Measurements from ENCODE around the gene UBE4B.
"Not testable (repeated sequence)": the region's sequence is repeated elsewhere in the genome, so short reads cannot be mapped to it uniquely, and the experiment has no call there.

The UBE4B gene

DNA sequence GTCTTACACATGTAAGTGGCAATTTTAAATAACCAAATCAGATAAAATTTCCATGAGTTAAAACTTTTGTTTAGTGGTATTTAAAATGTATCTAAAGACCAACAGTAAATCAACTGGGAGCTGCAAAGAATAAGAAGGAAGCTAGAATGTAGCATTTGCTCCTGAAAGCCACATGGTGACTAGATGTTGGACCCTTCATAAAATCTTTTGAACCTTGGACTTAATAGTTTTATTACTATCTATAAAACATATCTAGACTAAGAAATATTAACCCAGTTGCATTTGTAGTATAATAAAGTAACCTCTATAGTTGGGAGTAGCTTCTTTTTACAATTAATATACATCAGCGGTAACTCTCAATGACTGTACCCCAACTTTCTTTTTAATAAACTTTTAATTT, 72.1 kb downstream of the UBE4B start:
- DNase-seq (ENCODE audit: extremely low spot score): no peak
- CTCF ChIA-PET: no interaction called here
- POLR2A ChIA-PET: no interaction called here
- TF ChIP-seq ARNT (IDR thresholded peaks at IDR 0.05): no peak
- no peak for TF ChIP-seq TARDBP (IDR thresholded peaks at IDR 0.05)
- TF ChIP-seq, protein P1, sequence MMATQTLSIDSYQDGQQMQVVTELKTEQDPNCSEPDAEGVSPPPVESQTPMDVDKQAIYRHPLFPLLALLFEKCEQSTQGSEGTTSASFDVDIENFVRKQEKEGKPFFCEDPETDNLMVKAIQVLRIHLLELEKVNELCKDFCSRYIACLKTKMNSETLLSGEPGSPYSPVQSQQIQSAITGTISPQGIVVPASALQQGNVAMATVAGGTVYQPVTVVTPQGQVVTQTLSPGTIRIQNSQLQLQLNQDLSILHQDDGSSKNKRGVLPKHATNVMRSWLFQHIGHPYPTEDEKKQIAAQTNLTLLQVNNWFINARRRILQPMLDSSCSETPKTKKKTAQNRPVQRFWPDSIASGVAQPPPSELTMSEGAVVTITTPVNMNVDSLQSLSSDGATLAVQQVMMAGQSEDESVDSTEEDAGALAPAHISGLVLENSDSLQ (IDR thresholded peaks at IDR 0.05): no peak
- TF ChIP-seq FOXM1 (IDR thresholded peaks at IDR 0.05; ENCODE audit: borderline replicate concordance): no peak
- TF ChIP-seq FOXA1 (IDR thresholded peaks at IDR 0.05): no peak
- no peak for TF ChIP-seq NFRKB (IDR thresholded peaks at IDR 0.05)
- no peak for TF ChIP-seq HDGF (IDR thresholded peaks at IDR 0.05; ENCODE audit: borderline replicate concordance)
- no peak for TF ChIP-seq SUZ12 (IDR thresholded peaks at IDR 0.05)
- no peak for TF ChIP-seq LEF1 (IDR thresholded peaks at IDR 0.05; ENCODE audit: borderline replicate concordance)
- TF ChIP-seq ELF4 (IDR thresholded peaks at IDR 0.05): no peak
- no peak for TF ChIP-seq BHLHE40 (IDR thresholded peaks at IDR 0.05; ENCODE audit: borderline replicate concordance)
- no peak for TF ChIP-seq L3MBTL2 (conservative IDR thresholded peaks at IDR 0.05)
- no peak for TF ChIP-seq FOXK2 (IDR thresholded peaks at IDR 0.05)
- TF ChIP-seq SP1 (IDR thresholded peaks at IDR 0.05): no peak

DNA sequence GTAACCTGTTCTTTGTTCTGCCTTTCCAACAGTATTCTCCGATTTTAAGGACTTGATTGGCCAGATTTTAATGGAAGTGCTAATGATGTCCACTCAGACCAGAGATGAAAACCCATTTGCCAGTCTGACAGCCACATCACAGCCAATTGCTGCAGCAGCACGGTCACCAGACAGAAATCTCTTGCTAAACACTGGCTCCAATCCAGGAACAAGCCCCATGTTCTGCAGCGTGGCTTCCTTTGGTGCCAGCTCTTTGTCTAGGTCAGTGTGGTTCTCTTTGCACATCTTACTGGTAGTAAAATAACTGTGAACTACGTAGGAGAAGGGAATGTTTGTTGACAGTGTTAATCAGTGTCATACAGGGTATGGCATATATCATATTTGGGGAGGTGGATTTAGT, 72.7 kb downstream of the UBE4B start:
- TF ChIP-seq HDGF (IDR thresholded peaks at IDR 0.05; ENCODE audit: borderline replicate concordance): no peak
- TF ChIP-seq LEF1 (IDR thresholded peaks at IDR 0.05; ENCODE audit: borderline replicate concordance): no peak
- TF ChIP-seq, protein P1 (IDR thresholded peaks at IDR 0.05): no peak
- TF ChIP-seq BHLHE40 (IDR thresholded peaks at IDR 0.05; ENCODE audit: borderline replicate concordance): no peak
- TF ChIP-seq NFRKB (IDR thresholded peaks at IDR 0.05): no peak
- TF ChIP-seq TARDBP (IDR thresholded peaks at IDR 0.05): no peak
- no peak for TF ChIP-seq ZNF384 (IDR thresholded peaks at IDR 0.05)
- CTCF ChIA-PET: no interaction called here
- POLR2A ChIA-PET: no interaction called here
- DNase-seq (ENCODE audit: extremely low spot score): no peak

DNA sequence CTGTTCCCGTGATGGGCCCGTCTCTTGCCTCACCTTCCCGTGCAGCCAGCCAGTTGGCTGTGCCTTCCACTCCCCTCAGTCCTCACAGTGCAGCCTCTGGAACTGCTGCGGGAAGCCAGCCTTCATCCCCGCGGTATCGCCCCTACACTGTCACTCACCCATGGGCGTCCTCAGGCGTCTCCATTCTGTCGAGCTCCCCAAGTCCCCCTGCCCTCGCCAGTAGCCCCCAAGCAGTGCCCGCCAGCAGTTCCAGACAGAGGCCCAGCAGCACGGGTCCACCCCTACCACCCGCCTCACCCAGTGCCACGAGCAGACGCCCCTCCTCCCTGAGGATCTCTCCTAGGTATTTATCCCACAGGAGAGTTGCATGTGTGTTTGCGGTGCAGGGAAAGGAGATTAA, 73.5 kb downstream of the UBE4B start:
- ChIA-PET POLR2A (interaction anchor here (0.6 kb wide), 1 partner anchor 12 kb away, joined by 3 read pairs; no protein-coding TSS in a partner anchor), CTCF (no interaction called here)
- DNase-seq (ENCODE audit: extremely low spot score): no peak
- TF ChIP-seq FOXM1 (IDR thresholded peaks at IDR 0.05; ENCODE audit: borderline replicate concordance) (no peak), ZNF384 (IDR thresholded peaks at IDR 0.05) (no peak), LEF1 (IDR thresholded peaks at IDR 0.05; ENCODE audit: borderline replicate concordance) (no peak), ELF4 (IDR thresholded peaks at IDR 0.05) (no peak), FOXK2 (IDR thresholded peaks at IDR 0.05) (no peak), CTBP1 (IDR thresholded peaks at IDR 0.05; ENCODE audit: borderline replicate concordance) (no peak)

DNA sequence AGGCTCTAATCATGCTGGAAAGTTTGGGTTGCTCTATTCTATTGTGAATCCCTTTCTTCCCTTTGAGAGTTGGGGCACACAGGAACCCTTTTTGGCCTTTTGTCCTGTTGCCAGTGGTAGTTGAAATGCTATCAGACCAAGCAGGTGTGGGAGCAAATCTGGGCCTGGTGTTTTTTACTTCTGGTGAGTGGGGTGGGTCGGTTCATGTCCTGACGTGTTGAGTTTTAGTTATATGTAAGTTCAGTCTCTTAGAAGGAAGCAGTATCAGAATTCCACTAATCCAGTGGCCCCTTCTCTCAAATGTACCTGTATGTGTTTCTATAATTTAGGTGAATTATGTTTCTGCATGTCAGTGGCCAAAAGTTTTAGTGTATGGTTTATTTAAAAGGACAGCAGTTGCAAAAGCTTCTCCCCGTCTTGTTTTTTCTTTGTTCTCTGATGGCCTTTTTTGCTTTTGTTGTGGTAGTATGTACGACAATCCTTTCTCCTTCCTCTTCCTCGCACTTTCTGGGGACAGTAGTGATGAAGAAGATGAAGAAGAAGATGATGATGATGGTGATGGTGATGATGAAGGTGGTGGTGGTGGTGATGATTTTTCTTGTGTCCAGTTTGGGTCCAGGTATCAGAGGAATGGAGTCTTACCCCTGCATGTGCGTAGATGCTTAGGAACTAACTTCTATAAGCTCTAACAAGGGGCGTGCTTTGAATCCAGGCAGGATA, 74.2 kb downstream of the UBE4B start:
- DNase-seq (ENCODE audit: extremely low spot score): no peak
- TF ChIP-seq FOXA1 (IDR thresholded peaks at IDR 0.05) (no peak), TARDBP (IDR thresholded peaks at IDR 0.05) (no peak)
- ChIA-PET POLR2A (no interaction called here), CTCF (no interaction called here)

DNA sequence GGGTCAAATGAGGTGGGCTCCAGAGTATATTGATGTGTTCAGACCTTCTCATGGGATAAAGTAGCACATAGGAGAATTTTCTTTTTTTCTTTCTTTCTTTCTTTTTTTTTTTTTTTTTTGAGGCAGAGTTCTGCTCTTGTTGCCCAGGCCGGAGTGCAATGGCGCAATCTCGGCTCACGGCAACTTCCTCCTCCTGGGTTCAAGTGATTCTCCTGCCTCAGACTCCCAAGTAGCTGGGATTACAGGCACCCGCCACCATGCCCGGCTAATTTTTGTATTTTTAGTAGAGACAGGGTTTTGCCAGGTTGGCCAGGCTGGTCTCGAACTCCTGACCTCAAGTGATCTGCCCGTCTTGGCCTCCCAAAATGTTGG, 74.7 kb downstream of the UBE4B start:
- DNase-seq (ENCODE audit: extremely low spot score); CTCF ChIA-PET; POLR2A ChIA-PET: not testable (repeated sequence)

DNA sequence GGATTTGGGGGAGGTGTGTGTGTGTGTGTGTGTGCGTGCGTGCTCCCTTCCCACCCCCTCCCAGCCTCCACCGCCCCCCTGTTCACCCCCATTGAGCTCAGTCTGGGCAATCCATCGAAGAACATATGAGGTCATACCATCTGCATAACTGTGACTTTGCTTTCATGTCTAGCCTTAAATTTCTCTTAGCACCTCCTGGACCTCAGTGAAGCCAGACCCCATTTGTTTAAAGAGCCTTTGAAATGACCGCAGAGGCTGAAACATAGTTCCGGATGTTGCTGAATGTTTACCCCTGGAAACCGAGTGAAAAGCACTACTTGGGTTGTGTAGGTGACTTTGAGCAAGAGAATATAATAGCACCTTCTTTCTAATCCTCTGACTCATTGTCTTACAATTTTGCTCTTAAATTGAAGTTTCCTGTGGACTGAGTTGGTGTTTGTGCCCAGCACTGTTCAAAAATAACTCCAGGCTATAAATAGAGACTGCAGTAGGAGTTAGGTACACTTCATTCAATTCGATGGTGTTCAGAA, 75.4 kb downstream of the UBE4B start:
- ChIA-PET CTCF (no interaction called here), POLR2A (no interaction called here)
- no peak for DNase-seq (ENCODE audit: extremely low spot score)
- TF ChIP-seq FOXA1 (IDR thresholded peaks at IDR 0.05) (no peak), BHLHE40 (IDR thresholded peaks at IDR 0.05; ENCODE audit: borderline replicate concordance) (no peak), FOXM1 (IDR thresholded peaks at IDR 0.05; ENCODE audit: borderline replicate concordance) (no peak), LEF1 (IDR thresholded peaks at IDR 0.05; ENCODE audit: borderline replicate concordance) (no peak), NFRKB (IDR thresholded peaks at IDR 0.05) (no peak), ZNF384 (IDR thresholded peaks at IDR 0.05) (no peak), ELF4 (IDR thresholded peaks at IDR 0.05) (no peak), CTBP1 (IDR thresholded peaks at IDR 0.05; ENCODE audit: borderline replicate concordance) (no peak), ARNT (IDR thresholded peaks at IDR 0.05) (no peak), FOXK2 (IDR thresholded peaks at IDR 0.05) (no peak), SUZ12 (IDR thresholded peaks at IDR 0.05) (no peak), HDGF (IDR thresholded peaks at IDR 0.05; ENCODE audit: borderline replicate concordance) (no peak), SP1 (IDR thresholded peaks at IDR 0.05) (no peak)
- TF ChIP-seq, protein P1 (IDR thresholded peaks at IDR 0.05): no peak

All from HEK293T (cell line).